AG09319 (cell line): ENCODE results near the gene CAPN5.
"Not testable (repeated sequence)": the region's sequence is repeated elsewhere in the genome, so short reads cannot be mapped to it uniquely, and the experiment has no call there.

ENCODE experiments used
- DNase-seq: peaks from one replicate; pipeline ENCODE4 v3.0.0-alpha.2; 2010; ENCODE audit warnings: low read depth; ENCODE audit errors: extremely low read depth
- TF ChIP-seq, protein P1 (sequence below): IDR thresholded peaks from 2 replicates; pipeline ENCODE4 v1.5.1; 2011; ENCODE audit warnings: low read depth, mild to moderate bottlenecking, inconsistent platforms, low read length, moderate library complexity

Gene CAPN5

DNA sequence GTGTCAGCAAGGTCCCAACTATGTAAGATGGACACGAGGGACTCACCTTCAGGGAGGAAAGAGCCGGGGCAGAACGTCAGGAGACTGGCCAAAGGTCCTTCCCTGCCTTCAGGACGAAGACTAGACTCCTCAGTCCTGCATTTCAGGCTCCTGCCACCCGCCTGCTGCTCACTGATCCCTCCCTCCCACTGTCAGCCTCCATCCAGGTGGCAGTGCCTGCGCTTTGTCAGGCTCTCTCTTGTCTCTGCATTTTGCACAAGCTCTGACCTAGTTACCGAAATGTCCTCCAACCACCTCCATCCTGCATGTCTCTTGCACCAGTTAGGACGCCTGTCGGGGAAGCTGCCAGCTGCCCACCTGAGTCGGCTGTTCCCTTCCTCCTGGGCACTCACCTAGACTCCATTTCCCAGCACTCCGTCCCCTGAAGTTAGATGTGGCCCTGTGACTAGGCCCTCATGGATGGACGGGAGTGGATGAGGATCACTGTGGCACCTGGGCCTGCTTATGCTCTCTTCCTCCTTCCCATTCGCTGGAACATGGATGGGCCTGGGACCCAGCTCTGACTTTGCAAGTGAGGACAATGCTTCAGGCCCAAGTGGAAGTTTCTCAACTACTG, 24.6 kb upstream of the CAPN5 start:
- TF ChIP-seq, protein P1, sequence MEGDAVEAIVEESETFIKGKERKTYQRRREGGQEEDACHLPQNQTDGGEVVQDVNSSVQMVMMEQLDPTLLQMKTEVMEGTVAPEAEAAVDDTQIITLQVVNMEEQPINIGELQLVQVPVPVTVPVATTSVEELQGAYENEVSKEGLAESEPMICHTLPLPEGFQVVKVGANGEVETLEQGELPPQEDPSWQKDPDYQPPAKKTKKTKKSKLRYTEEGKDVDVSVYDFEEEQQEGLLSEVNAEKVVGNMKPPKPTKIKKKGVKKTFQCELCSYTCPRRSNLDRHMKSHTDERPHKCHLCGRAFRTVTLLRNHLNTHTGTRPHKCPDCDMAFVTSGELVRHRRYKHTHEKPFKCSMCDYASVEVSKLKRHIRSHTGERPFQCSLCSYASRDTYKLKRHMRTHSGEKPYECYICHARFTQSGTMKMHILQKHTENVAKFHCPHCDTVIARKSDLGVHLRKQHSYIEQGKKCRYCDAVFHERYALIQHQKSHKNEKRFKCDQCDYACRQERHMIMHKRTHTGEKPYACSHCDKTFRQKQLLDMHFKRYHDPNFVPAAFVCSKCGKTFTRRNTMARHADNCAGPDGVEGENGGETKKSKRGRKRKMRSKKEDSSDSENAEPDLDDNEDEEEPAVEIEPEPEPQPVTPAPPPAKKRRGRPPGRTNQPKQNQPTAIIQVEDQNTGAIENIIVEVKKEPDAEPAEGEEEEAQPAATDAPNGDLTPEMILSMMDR, result no peak
- DNase-seq, result no peak

DNA sequence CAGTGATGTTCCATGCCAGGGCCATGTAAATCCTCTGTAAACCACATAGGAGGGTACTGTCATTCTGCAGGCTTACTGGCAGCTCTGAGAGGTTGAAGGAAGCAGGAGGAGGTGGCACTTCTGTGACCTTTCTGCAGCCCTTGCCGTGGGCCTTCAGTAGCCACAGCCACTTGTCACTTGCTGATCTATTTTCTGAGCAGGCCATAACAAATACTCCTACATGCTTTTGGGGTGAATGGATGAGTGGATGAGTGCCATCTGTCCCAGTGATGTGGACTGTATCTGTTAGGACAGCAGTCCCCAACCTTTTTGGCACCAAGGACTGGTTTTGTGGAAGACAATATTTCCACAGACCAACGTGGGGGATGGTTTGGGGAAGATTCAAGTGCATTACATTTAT, 22.4 kb upstream of the CAPN5 start:
- TF ChIP-seq, protein P1, result no peak
- DNase-seq, result no peak

DNA sequence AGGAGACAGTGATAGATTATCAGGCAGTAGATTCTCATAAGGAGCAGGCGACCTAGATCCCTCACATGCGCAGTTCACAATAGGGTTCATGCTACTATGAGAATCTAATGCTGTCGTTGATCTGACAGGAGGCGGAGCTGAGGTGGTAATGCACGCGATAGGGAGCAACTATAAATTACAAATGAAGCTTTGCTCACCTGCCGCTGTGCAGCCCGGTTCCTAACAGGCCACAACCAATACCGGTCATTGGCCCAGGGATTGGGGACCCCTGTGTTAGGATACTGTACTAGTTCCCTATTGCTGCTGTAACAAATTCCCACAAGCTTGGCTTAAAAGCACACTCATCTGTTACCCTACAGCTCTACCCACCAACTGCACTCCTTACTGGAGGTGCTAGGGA, 21.9 kb upstream of the CAPN5 start:
- TF ChIP-seq, protein P1, result no peak
- DNase-seq, result no peak

DNA sequence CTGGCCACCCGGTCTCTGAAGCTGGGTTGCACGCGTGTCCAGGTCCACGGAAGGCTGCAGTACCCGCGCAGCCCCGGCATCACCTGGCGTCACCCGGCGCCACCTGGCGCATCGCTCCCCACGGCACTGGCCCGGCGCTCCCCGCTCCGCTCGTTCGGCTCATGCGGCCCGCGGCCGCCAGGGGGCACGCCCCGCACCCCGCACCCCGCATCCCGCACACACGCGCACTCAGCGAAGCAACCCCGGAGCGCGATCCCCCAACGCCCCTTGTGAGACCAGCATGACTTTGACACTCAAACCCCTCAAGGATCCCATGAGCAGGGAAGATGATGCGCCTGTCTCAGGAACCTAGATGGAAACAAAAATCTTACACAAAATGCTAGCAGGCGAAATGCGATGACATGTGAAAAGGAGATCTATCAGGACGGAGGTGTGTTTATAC, 20.7 kb upstream of the CAPN5 start:
- DNase-seq, result no peak
- TF ChIP-seq, protein P1, result peak; percentile 46

DNA sequence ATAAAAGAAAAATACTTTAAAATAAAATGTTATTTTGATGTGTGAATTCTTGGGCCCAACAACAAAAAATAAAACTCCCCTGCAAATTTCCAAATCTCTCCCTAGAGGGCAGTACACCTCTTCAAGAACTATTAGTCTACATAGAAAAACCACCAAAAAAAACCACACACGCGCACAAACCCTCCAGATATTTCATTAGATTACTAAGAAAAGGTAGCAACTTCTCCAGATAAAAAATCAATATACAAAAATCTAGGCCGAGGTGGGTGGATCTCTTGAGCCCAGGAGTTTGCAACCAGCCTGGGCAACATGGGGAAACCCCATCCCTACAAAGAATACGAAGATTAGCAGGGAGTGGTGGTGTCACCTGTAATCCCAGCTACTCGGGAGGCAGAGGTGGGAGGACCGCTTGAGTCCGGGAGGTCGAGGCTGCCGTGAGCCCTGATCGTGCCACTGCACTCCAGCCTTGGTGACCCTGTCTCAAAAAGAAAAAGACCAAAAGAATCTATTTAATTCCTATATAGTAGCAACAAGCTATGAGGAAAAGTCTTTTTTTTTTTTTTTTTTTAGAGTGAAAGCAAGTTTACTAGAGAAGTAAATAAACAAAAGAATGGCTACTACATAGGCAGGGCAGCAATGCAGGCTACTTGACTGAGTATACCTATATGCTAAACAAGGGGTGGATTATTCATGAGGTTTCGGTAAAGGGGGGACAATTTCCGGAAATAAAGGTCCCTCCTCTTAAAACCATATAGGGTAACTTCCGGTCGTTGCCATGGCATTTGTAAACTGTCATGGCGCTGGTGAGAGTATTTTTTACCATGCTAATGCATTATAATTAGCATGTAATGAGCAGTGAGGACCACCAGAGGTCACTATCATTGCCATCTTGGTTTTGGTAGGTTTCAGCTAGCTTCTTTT, 19.5 kb upstream of the CAPN5 start:
- TF ChIP-seq, protein P1, result peak; percentile 60
- peak; percentile 82 for DNase-seq

- DNase-seq, result not testable (repeated sequence)
These were observed 18.8 kb upstream of the CAPN5 start for GRCh38 chr11:77047928-77048446.

- no peak for DNase-seq
- TF ChIP-seq, protein P1, result no peak
These were observed 17.7 kb upstream of the CAPN5 start for GRCh38 chr11:77049026-77049425.
